GM19438 (cell line): ENCODE data around the gene BMP8B.
"Not testable (repeated sequence)": the region's sequence is repeated elsewhere in the genome, so short reads cannot be mapped to it uniquely, and the experiment has no call there.

Source experiments
- ATAC-seq: cut with Tn5 transposase; IDR thresholded peaks from one replicate; pipeline ENCODE4 v1.9.1; 2021; ENCODE audit warnings: low read depth; ENCODE audit not compliant: unreplicated experiment

Gene BMP8B

GRCh38 chr1:39788758-39789570 lies at the start of gene BMP8B:
BMP8B (minus strand) TSS chr1:39788865; CDS start chr1:39788485, 380 bp downstream.
- ATAC-seq = peak; percentile 64

- no peak for ATAC-seq
Observed at GRCh38 chr1:39836595-39837110, 48.0 kb upstream of the BMP8B start.

- no peak for ATAC-seq
Observed at GRCh38 chr1:39835935-39836594, 47.4 kb upstream of the BMP8B start.

- no peak for ATAC-seq
Observed at GRCh38 chr1:39835110-39835509, 46.4 kb upstream of the BMP8B start.

- ATAC-seq = no peak
Observed at GRCh38 chr1:39833621-39834385, 45.1 kb upstream of the BMP8B start.

GRCh38 chr1:39833121-39833520 lies 44.5 kb upstream of the BMP8B start:
- no peak for ATAC-seq

- ATAC-seq = no peak
Observed at GRCh38 chr1:39832294-39832693, 43.6 kb upstream of the BMP8B start.

GRCh38 chr1:39829791-39830533 lies 41.3 kb upstream of the BMP8B start:
- no peak for ATAC-seq

- no peak for ATAC-seq
Observed at GRCh38 chr1:39828734-39829133, 40.1 kb upstream of the BMP8B start.

GRCh38 chr1:39828255-39828654 lies 39.6 kb upstream of the BMP8B start:
- not testable (repeated sequence) for ATAC-seq

GRCh38 chr1:39827201-39827600 lies 38.5 kb upstream of the BMP8B start:
- no peak for ATAC-seq

GRCh38 chr1:39826583-39826982 lies 37.9 kb upstream of the BMP8B start:
- no peak for ATAC-seq

- no peak for ATAC-seq
Observed at GRCh38 chr1:39825432-39825941, 36.8 kb upstream of the BMP8B start.

- not testable (repeated sequence) for ATAC-seq
Observed at GRCh38 chr1:39823450-39823849, 34.8 kb upstream of the BMP8B start.

- no peak for ATAC-seq
Observed at GRCh38 chr1:39822146-39822545, 33.5 kb upstream of the BMP8B start.

- no peak for ATAC-seq
Observed at GRCh38 chr1:39819091-39819812, 30.6 kb upstream of the BMP8B start.

- no peak for ATAC-seq
Observed at GRCh38 chr1:39818482-39818881, 29.8 kb upstream of the BMP8B start.

GRCh38 chr1:39817091-39817932 lies 28.6 kb upstream of the BMP8B start:
- peak; percentile 78 for ATAC-seq
